ENCODE results near the gene FHOD1. TPM values are rescaled to one million over a fixed set of nuclear protein-coding genes. Genes with fewer than 3 reads are reported as not detected.

The FHOD1 gene
- total RNA-seq, 1 donor from 2014 or later = 28.2 TPM

DNA sequence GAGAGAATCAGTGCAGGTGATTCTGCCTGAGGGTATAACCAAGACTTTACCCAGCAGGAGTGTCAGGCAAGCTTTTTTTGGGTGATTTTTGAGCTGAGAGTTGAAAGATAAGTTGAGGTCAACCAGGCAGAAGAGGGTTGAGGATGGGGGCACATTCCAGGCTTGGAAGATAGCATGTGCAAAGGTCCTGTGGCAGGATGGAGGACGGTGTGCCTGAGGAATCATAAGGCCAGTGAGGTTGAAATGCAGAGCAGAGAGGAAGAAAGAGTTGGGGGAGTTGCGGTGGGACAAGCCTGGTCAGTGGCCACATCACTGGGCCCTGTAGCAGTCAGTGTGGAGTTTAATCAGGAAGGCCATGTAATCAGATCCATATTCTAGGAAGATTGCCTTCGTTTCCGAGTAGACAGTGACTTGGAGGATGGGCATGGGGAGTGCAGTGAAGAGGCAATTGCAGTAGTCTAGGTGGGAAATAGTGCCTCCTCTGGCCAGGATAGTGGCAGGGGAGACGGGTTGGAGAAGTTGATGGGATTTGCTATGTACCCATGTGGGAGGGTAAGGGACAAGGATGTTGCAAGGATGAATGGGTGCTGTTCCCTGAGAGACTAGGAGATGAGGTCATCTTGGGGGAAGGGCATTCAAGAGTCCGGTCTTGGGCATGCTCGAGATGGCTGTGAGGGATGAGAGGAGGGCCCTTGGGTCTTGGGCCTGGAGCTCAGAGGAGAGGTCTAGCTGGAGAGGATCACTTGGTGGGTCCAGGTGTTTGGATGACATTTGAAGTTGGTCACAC, 36.0 kb upstream of the FHOD1 start:
- no peaks in the 10 kb centered on the region for H3K4me1 Mint-ChIP-seq (ENCODE audit: low read depth)
- H3K27ac Mint-ChIP-seq = no peak overlapping the region
- no peak overlapping the region for H3K4me3 Mint-ChIP-seq (ENCODE audit: low read depth)
- peaks cover 22% of the 10 kb centered on the region for H3K27me3 Mint-ChIP-seq
- H3K36me3 Mint-ChIP-seq (ENCODE audit: insufficient read depth) = no peaks in the 10 kb centered on the region
- no peak for TF ChIP-seq CTCF (IDR thresholded peaks at IDR 0.05; ENCODE audit: unreplicated experiment)
- no peaks in the 10 kb centered on the region for H3K9me3 Mint-ChIP-seq (ENCODE audit: low read depth)
- no peak for DNase-seq (ENCODE audit: low spot score, unreplicated experiment)

DNA sequence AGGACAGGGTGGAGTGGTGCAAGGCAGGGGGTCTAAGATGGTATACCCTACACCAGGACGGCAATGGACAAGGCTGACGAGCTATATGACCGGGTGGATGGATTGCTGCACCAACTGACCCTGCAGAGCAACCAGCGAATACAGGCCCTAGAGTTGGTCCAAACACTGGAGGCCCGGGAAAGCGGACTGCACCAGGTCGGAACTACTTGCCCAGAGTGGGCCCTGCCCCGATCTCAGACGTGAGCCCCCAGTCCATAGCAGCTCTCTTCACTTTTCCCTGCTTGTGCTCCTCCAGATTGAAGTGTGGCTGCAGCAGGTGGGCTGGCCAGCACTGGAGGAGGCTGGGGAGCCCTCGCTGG, 35.1 kb upstream of the FHOD1 start:
- TF ChIP-seq CTCF (IDR thresholded peaks at IDR 0.05; ENCODE audit: unreplicated experiment) = no peak
- Mint-ChIP-seq H3K4me1 (ENCODE audit: low read depth) (no peaks in the 10 kb centered on the region), H3K27ac (no peak overlapping the region), H3K4me3 (ENCODE audit: low read depth) (no peak overlapping the region), H3K27me3 (peaks cover 25% of the 10 kb centered on the region), H3K9me3 (ENCODE audit: low read depth) (no peaks in the 10 kb centered on the region), H3K36me3 (ENCODE audit: insufficient read depth) (no peaks in the 10 kb centered on the region)
- DNase-seq (ENCODE audit: low spot score, unreplicated experiment) = no peak

DNA sequence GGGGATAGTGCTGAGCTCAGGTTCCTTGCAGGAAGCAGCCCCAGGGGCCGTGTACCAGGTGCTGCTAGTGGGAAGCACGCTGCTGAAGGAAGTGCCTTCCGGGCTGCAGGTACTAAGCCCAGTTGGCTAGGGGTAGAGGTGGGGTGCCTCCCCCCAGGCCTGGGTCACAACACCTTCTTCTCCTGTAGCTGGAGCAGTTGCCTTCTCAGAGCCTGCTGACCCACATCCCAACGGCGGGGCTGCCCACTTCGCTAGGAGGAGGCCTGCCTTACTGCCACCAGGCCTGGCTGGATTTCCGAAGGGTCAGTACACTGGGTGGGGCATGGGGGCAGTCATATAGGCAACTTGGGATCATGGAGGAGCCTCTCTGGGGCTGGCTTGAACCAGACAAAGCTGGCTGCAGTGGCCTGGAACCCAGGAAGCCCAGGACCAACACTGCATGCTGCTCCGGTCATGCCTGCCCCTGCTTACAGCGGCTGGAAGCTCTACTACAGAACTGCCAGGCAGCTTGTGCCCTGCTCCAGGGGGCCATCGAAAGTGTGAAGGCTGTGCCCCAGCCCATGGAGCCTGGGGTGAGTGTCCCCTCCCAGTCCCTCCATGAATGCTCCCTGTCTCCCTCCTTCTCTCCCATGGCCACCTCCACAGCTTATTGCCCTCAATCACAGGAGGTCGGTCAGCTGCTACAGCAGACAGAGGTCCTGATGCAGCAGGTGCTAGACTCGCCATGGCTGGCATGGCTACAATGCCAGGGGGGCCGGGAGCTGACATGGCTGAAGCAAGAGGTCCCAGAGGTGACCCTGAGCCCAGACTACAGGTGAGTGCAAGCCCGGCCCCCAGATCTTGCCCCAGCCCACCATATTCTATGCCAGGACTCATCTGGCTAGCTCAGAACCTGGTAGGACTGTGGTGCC, 34.5 kb upstream of the FHOD1 start:
- Mint-ChIP-seq H3K36me3 (ENCODE audit: insufficient read depth) (no peaks in the 10 kb centered on the region), H3K4me3 (ENCODE audit: low read depth) (no peak overlapping the region), H3K4me1 (ENCODE audit: low read depth) (no peaks in the 10 kb centered on the region), H3K27ac (no peak overlapping the region), H3K27me3 (peaks cover 25% of the 10 kb centered on the region), H3K9me3 (ENCODE audit: low read depth) (no peaks in the 10 kb centered on the region)
- TF ChIP-seq CTCF (IDR thresholded peaks at IDR 0.05; ENCODE audit: unreplicated experiment) = no peak
- DNase-seq (ENCODE audit: low spot score, unreplicated experiment) = no peak

DNA sequence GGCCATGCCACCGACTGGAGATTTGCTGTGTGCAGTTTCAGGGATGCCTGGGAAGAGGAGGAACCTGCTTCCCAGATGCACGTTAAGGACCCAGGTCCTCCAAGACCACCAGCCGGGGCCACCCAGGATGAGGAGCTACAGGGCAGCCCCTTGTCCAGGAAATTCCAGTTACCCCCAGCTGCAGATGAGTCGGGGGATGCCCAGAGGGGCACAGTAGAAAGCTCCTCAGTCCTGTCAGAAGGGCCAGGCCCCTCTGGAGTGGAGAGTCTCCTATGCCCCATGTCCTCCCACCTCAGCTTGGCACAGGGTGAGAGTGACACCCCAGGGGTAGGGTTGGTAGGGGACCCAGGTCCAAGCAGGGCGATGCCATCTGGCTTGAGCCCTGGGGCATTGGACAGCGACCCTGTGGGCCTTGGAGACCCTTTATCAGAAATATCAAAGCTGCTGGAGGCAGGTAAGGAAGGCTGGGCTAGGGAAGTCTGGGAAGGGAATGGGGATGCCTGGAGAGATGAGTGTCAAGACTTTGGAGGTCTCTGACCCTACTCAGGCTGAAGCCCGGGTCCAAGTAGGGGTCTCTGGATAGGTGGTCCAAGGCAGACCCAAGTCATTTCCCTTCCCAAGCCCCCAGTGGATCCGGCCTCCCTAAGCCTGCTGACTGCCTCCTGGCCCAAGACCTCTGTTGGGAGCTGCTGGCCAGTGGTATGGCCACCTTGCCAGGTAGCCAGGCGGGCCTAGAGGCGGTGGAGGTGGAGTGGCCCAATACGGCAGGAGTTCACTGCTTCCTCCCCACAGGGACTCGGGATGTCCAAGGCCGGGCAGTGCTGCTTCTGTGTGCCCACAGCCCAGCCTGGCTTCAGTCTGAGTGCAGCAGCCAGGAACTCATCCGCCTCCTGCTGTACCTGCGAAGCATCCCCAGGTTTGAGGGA, 33.1 kb upstream of the FHOD1 start:
- no peak overlapping the region for H3K4me3 Mint-ChIP-seq (ENCODE audit: low read depth)
- H3K27me3 Mint-ChIP-seq = peaks cover 22% of the 10 kb centered on the region
- no peak overlapping the region for H3K27ac Mint-ChIP-seq
- TF ChIP-seq CTCF (IDR thresholded peaks at IDR 0.05; ENCODE audit: unreplicated experiment) = no peak
- no peak for DNase-seq (ENCODE audit: low spot score, unreplicated experiment)
- H3K9me3 Mint-ChIP-seq (ENCODE audit: low read depth) = no peaks in the 10 kb centered on the region
- no peaks in the 10 kb centered on the region for H3K36me3 Mint-ChIP-seq (ENCODE audit: insufficient read depth)
- H3K4me1 Mint-ChIP-seq (ENCODE audit: low read depth) = no peaks in the 10 kb centered on the region
